A673 (cell line): ENCODE results near the gene VPS8.

Source experiments
- EZH2 ChIP-seq: fragments of 200-600 bp; sonication (generic); IDR thresholded peaks from 2 replicates; pipeline ENCODE4 v1.6.1; 2017; ENCODE audit warnings: borderline replicate concordance, low read depth, mild to moderate bottlenecking, mixed read lengths, antibody characterized with exemption, low read length; ENCODE audit not compliant: poor library complexity, severe bottlenecking
- TF ChIP-seq, protein P1 (sequence below): fragments of 300-800, 200-600 bp; sonication (generic); conservative IDR thresholded peaks from 2 replicates; pipeline ENCODE4 v1.5.1; 2017; ENCODE audit warnings: low read depth, mild to moderate bottlenecking, antibody characterized with exemption, low read length, moderate library complexity, mixed read lengths

DNA sequence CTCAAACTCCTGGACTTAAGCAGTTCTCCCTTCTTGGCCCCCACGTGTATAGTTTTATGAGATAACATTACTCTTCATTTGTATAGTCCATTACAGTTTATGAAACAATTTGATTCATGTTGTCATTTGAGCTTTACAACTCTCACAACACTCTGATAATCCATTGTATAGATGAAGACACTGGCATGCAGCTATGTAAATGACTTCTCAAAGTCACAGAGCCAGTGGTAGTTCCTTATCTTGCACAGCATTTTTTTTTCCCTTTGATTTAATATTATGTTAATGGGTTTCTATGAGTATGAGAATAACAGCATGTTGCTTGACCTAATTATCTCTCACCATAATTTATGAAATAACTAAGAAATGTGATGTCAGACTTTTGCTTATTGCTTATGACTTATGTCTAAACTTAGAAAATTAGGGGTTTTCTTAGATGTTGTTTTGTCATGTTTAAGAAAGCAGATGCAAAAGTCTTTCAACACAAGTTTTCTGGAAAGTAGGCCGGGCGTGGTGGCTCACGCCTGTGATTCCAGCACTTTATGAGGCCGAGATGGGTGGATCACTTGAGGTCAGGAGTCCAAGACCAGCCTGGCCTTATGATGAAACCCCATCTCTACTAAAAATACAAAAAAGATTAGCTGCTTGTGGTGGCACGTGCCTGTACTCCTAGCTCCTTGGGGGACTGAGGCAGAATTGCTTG is 13.3 kb downstream of the VPS8 start:
- TF ChIP-seq, protein P1, sequence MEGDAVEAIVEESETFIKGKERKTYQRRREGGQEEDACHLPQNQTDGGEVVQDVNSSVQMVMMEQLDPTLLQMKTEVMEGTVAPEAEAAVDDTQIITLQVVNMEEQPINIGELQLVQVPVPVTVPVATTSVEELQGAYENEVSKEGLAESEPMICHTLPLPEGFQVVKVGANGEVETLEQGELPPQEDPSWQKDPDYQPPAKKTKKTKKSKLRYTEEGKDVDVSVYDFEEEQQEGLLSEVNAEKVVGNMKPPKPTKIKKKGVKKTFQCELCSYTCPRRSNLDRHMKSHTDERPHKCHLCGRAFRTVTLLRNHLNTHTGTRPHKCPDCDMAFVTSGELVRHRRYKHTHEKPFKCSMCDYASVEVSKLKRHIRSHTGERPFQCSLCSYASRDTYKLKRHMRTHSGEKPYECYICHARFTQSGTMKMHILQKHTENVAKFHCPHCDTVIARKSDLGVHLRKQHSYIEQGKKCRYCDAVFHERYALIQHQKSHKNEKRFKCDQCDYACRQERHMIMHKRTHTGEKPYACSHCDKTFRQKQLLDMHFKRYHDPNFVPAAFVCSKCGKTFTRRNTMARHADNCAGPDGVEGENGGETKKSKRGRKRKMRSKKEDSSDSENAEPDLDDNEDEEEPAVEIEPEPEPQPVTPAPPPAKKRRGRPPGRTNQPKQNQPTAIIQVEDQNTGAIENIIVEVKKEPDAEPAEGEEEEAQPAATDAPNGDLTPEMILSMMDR = no peak
- no peak for TF ChIP-seq EZH2
